ENCODE measurements around the gene TMEM120B.
"Not testable (repeated sequence)": the region's sequence is repeated elsewhere in the genome, so short reads cannot be mapped to it uniquely, and the experiment has no call there.

TMEM120B gene

GRCh38 chr12:121701667-121702277 is 10.8 kb upstream of the TMEM120B start:
- Histone ChIP-seq H3K9ac (ENCODE audit: low read length) (no peak overlapping the region), H2BK120ac (ENCODE audit: low read depth, low read length) (no peak overlapping the region), H3K27ac (ENCODE audit: low read depth, low read length) (no peak overlapping the region), H2BK5ac (ENCODE audit: low read length) (no peak overlapping the region), H3K79me1 (ENCODE audit: low read length) (no peaks in the 10 kb centered on the region), H3K36me3 (ENCODE audit: control insufficient read depth, insufficient read depth, low read length) (no peaks in the 10 kb centered on the region), H3K4me1 (ENCODE audit: control insufficient read depth, low read depth, low read length) (no peaks in the 10 kb centered on the region), H4K8ac (ENCODE audit: low read depth, low read length) (no peak overlapping the region), H3K23ac (ENCODE audit: low read length) (no peak overlapping the region), H4K5ac (ENCODE audit: low read length) (no peak overlapping the region), H3K4me2 (ENCODE audit: low read length) (no peak overlapping the region), H3K4ac (ENCODE audit: low read depth, low read length) (no peak overlapping the region), H2AK5ac (ENCODE audit: low read length) (no peak overlapping the region), H3K27me3 (ENCODE audit: insufficient read depth, low read length, poor library complexity) (no peaks in the 10 kb centered on the region), H3K79me2 (ENCODE audit: control insufficient read depth, insufficient read depth, low read length) (no peaks in the 10 kb centered on the region), H3K56ac (ENCODE audit: low read length) (no peak overlapping the region), H2BK15ac (replicated peaks; ENCODE audit: low read depth) (no peak overlapping the region), H3K4me3 (ENCODE audit: low read length) (no peak overlapping the region), H3K18ac (ENCODE audit: low read length) (no peak overlapping the region)
- WGBS (ENCODE audit: extremely low coverage, insufficient coverage, low lambda C conversion rate), result no CpG with 5 or more reads among the region's 3 CpGs
- no peak for DNase-seq

- Histone ChIP-seq H3K79me1 (ENCODE audit: low read length) (no peaks in the 10 kb centered on the region), H3K27ac (ENCODE audit: low read depth, low read length) (no peak overlapping the region), H3K4me2 (ENCODE audit: low read length) (no peak overlapping the region), H3K27me3 (ENCODE audit: insufficient read depth, low read length, poor library complexity) (no peaks in the 10 kb centered on the region), H3K4me1 (ENCODE audit: control insufficient read depth, low read depth, low read length) (no peaks in the 10 kb centered on the region), H3K4ac (ENCODE audit: low read depth, low read length) (no peak overlapping the region), H4K8ac (ENCODE audit: low read depth, low read length) (no peak overlapping the region), H3K36me3 (ENCODE audit: control insufficient read depth, insufficient read depth, low read length) (no peaks in the 10 kb centered on the region), H4K5ac (ENCODE audit: low read length) (no peak overlapping the region), H3K56ac (ENCODE audit: low read length) (no peak overlapping the region), H2BK120ac (ENCODE audit: low read depth, low read length) (no peak overlapping the region), H3K4me3 (ENCODE audit: low read length) (no peak overlapping the region), H3K18ac (ENCODE audit: low read length) (no peak overlapping the region), H2AK5ac (ENCODE audit: low read length) (no peak overlapping the region), H3K23ac (ENCODE audit: low read length) (no peak overlapping the region), H2BK15ac (replicated peaks; ENCODE audit: low read depth) (no peak overlapping the region), H3K9ac (ENCODE audit: low read length) (no peak overlapping the region), H3K79me2 (ENCODE audit: control insufficient read depth, insufficient read depth, low read length) (no peaks in the 10 kb centered on the region), H2BK5ac (ENCODE audit: low read length) (no peak overlapping the region)
- no CpG with 5 or more reads among the region's 6 CpGs for WGBS (ENCODE audit: extremely low coverage, insufficient coverage, low lambda C conversion rate)
- DNase-seq, result no peak
Observed at GRCh38 chr12:121702944-121703343, 9.6 kb upstream of the TMEM120B start.

GRCh38 chr12:121705514-121705913 is 7.0 kb upstream of the TMEM120B start:
- Histone ChIP-seq H3K23ac (ENCODE audit: low read length) (no peak overlapping the region), H3K9ac (ENCODE audit: low read length) (no peak overlapping the region), H2AK5ac (ENCODE audit: low read length) (no peak overlapping the region), H3K27me3 (ENCODE audit: insufficient read depth, low read length, poor library complexity) (no peaks in the 10 kb centered on the region), H2BK120ac (ENCODE audit: low read depth, low read length) (no peak overlapping the region), H2BK15ac (replicated peaks; ENCODE audit: low read depth) (no peak overlapping the region), H3K79me1 (ENCODE audit: low read length) (no peaks in the 10 kb centered on the region), H3K18ac (ENCODE audit: low read length) (no peak overlapping the region), H3K56ac (ENCODE audit: low read length) (no peak overlapping the region), H3K4me3 (ENCODE audit: low read length) (no peak overlapping the region), H3K4me1 (ENCODE audit: control insufficient read depth, low read depth, low read length) (no peaks in the 10 kb centered on the region), H3K27ac (ENCODE audit: low read depth, low read length) (no peak overlapping the region), H4K5ac (ENCODE audit: low read length) (no peak overlapping the region), H2BK5ac (ENCODE audit: low read length) (no peak overlapping the region), H3K79me2 (ENCODE audit: control insufficient read depth, insufficient read depth, low read length) (no peaks in the 10 kb centered on the region), H4K8ac (ENCODE audit: low read depth, low read length) (no peak overlapping the region), H3K4ac (ENCODE audit: low read depth, low read length) (no peak overlapping the region), H3K4me2 (ENCODE audit: low read length) (no peak overlapping the region), H3K36me3 (ENCODE audit: control insufficient read depth, insufficient read depth, low read length) (no peaks in the 10 kb centered on the region)
- DNase-seq, result no peak

GRCh38 chr12:121708313-121709063 is 4.1 kb upstream of the TMEM120B start:
- peaks cover 2% of the 10 kb centered on the region for H3K4me1 ChIP-seq (ENCODE audit: control insufficient read depth, low read depth, low read length)
- H3K4me3 ChIP-seq (ENCODE audit: low read length), result no peak overlapping the region
- WGBS (ENCODE audit: extremely low coverage, insufficient coverage, low lambda C conversion rate), result no CpG with 5 or more reads among the region's 7 CpGs
- H3K23ac ChIP-seq (ENCODE audit: low read length), result no peak overlapping the region
- H4K5ac ChIP-seq (ENCODE audit: low read length), result no peak overlapping the region
- H3K79me1 ChIP-seq (ENCODE audit: low read length), result peaks cover 3% of the 10 kb centered on the region
- no peak overlapping the region for H2AK5ac ChIP-seq (ENCODE audit: low read length)
- H2BK5ac ChIP-seq (ENCODE audit: low read length), result no peak overlapping the region
- no peak for DNase-seq
- no peak overlapping the region for H3K27ac ChIP-seq (ENCODE audit: low read depth, low read length)
- H3K4ac ChIP-seq (ENCODE audit: low read depth, low read length), result no peak overlapping the region
- peaks cover 5% of the 10 kb centered on the region for H3K79me2 ChIP-seq (ENCODE audit: control insufficient read depth, insufficient read depth, low read length)
- H3K4me2 ChIP-seq (ENCODE audit: low read length), result no peak overlapping the region
- H2BK120ac ChIP-seq (ENCODE audit: low read depth, low read length), result no peak overlapping the region
- H3K36me3 ChIP-seq (ENCODE audit: control insufficient read depth, insufficient read depth, low read length), result no peaks in the 10 kb centered on the region
- no peak overlapping the region for H3K9ac ChIP-seq (ENCODE audit: low read length)
- no peak overlapping the region for H3K56ac ChIP-seq (ENCODE audit: low read length)
- no peaks in the 10 kb centered on the region for H3K27me3 ChIP-seq (ENCODE audit: insufficient read depth, low read length, poor library complexity)
- no peak overlapping the region for H3K18ac ChIP-seq (ENCODE audit: low read length)
- no peak overlapping the region for H2BK15ac ChIP-seq (replicated peaks; ENCODE audit: low read depth)
- no peak overlapping the region for H4K8ac ChIP-seq (ENCODE audit: low read depth, low read length)

- not testable (repeated sequence) for H3K4me2 ChIP-seq (ENCODE audit: low read length); H2BK15ac ChIP-seq (replicated peaks; ENCODE audit: low read depth); H3K4me1 ChIP-seq (ENCODE audit: control insufficient read depth, low read depth, low read length); H3K27me3 ChIP-seq (ENCODE audit: insufficient read depth, low read length, poor library complexity); H3K18ac ChIP-seq (ENCODE audit: low read length); H3K56ac ChIP-seq (ENCODE audit: low read length); H3K27ac ChIP-seq (ENCODE audit: low read depth, low read length); H2AK5ac ChIP-seq (ENCODE audit: low read length); H2BK120ac ChIP-seq (ENCODE audit: low read depth, low read length); H4K8ac ChIP-seq (ENCODE audit: low read depth, low read length); H3K4me3 ChIP-seq (ENCODE audit: low read length); H3K36me3 ChIP-seq (ENCODE audit: control insufficient read depth, insufficient read depth, low read length); H4K5ac ChIP-seq (ENCODE audit: low read length); H2BK5ac ChIP-seq (ENCODE audit: low read length); H3K79me1 ChIP-seq (ENCODE audit: low read length); H3K4ac ChIP-seq (ENCODE audit: low read depth, low read length); H3K9ac ChIP-seq (ENCODE audit: low read length); H3K23ac ChIP-seq (ENCODE audit: low read length); DNase-seq
- WGBS (ENCODE audit: extremely low coverage, insufficient coverage, low lambda C conversion rate), result no CpG with 5 or more reads among the region's 8 CpGs
- peaks cover 11% of the 10 kb centered on the region for H3K79me2 ChIP-seq (ENCODE audit: control insufficient read depth, insufficient read depth, low read length)
Observed at GRCh38 chr12:121709064-121709424, 3.5 kb upstream of the TMEM120B start.
